ENCODE measurements around the gene NAV3.

DNA sequence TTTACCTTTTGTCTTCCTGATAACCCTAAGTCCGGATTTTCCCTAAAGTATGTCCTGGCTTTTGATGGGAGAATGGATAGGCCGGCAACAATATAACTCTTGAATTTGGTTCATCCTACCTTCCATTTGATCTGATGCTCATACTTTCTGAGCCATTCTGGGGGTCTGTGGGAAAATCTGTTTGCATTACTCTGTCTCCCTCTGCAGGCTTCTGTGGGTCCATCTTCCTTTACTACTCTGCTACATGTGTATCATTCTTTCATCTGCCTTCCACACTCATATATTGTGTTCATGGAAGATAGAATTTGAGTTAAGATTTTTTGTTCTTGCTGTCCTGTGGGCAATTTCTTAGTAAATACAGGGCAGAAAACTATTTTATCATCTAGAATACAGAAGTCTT is 101.5 kb downstream of the NAV3 start:
- TF ChIP-seq NRF1 (IDR thresholded peaks at IDR 0.05; ENCODE audit: low read depth, low read length) (no peak), CHD2 (IDR thresholded peaks at IDR 0.05; ENCODE audit: low read length, partially characterized antibody) (no peak), RAD21 (IDR thresholded peaks at IDR 0.05; ENCODE audit: low read length) (peak; percentile 35), SIN3A (IDR thresholded peaks at IDR 0.05; ENCODE audit: borderline replicate concordance, low read depth, low read length) (no peak), POLR2AphosphoS5 (IDR thresholded peaks at IDR 0.05; ENCODE audit: low read depth, low read length) (no peak), GABPA (IDR thresholded peaks at IDR 0.05; ENCODE audit: low read depth) (no peak)
- TF ChIP-seq, protein P1, sequence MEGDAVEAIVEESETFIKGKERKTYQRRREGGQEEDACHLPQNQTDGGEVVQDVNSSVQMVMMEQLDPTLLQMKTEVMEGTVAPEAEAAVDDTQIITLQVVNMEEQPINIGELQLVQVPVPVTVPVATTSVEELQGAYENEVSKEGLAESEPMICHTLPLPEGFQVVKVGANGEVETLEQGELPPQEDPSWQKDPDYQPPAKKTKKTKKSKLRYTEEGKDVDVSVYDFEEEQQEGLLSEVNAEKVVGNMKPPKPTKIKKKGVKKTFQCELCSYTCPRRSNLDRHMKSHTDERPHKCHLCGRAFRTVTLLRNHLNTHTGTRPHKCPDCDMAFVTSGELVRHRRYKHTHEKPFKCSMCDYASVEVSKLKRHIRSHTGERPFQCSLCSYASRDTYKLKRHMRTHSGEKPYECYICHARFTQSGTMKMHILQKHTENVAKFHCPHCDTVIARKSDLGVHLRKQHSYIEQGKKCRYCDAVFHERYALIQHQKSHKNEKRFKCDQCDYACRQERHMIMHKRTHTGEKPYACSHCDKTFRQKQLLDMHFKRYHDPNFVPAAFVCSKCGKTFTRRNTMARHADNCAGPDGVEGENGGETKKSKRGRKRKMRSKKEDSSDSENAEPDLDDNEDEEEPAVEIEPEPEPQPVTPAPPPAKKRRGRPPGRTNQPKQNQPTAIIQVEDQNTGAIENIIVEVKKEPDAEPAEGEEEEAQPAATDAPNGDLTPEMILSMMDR (IDR thresholded peaks at IDR 0.05) = peak; percentile 45
- TF ChIP-seq, protein P2, sequence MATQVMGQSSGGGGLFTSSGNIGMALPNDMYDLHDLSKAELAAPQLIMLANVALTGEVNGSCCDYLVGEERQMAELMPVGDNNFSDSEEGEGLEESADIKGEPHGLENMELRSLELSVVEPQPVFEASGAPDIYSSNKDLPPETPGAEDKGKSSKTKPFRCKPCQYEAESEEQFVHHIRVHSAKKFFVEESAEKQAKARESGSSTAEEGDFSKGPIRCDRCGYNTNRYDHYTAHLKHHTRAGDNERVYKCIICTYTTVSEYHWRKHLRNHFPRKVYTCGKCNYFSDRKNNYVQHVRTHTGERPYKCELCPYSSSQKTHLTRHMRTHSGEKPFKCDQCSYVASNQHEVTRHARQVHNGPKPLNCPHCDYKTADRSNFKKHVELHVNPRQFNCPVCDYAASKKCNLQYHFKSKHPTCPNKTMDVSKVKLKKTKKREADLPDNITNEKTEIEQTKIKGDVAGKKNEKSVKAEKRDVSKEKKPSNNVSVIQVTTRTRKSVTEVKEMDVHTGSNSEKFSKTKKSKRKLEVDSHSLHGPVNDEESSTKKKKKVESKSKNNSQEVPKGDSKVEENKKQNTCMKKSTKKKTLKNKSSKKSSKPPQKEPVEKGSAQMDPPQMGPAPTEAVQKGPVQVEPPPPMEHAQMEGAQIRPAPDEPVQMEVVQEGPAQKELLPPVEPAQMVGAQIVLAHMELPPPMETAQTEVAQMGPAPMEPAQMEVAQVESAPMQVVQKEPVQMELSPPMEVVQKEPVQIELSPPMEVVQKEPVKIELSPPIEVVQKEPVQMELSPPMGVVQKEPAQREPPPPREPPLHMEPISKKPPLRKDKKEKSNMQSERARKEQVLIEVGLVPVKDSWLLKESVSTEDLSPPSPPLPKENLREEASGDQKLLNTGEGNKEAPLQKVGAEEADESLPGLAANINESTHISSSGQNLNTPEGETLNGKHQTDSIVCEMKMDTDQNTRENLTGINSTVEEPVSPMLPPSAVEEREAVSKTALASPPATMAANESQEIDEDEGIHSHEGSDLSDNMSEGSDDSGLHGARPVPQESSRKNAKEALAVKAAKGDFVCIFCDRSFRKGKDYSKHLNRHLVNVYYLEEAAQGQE (IDR thresholded peaks at IDR 0.05; ENCODE audit: low read depth, low read length) = no peak
- TF ChIP-seq, protein P3, sequence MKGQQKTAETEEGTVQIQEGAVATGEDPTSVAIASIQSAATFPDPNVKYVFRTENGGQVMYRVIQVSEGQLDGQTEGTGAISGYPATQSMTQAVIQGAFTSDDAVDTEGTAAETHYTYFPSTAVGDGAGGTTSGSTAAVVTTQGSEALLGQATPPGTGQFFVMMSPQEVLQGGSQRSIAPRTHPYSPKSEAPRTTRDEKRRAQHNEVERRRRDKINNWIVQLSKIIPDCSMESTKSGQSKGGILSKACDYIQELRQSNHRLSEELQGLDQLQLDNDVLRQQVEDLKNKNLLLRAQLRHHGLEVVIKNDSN (IDR thresholded peaks at IDR 0.05; ENCODE audit: borderline replicate concordance, low read depth) = no peak
